A673 (cell line): ENCODE results near the gene DPF3. TPM values are rescaled to one million over a fixed set of nuclear protein-coding genes. Genes with fewer than 3 reads are reported as not detected.

Experiments
- BruUV-seq: library from RNA; stranded (reverse); fragments of 400-500 nt; replicated peaks from 2 replicates; lab custom pipeline; 2021; lab: Mats Ljungman, UMichigan
- CTCF ChIA-PET: fragments of 300-600 bp; sonication (Branson Sonifier 250); formaldehyde crosslinking; loops from one replicate; lab custom pipeline; 2022; ENCODE audit warnings: antibody characterized with exemption; lab: Charles Lee
- POLR2A ChIA-PET: fragments of 300-600 bp; sonication (Branson Sonifier 250); formaldehyde crosslinking; loops from one replicate; lab custom pipeline; 2022; ENCODE audit warnings: antibody characterized with exemption; ENCODE audit not compliant: low non-redundant PET; lab: Charles Lee
- DNase-seq: peaks from one replicate; pipeline ENCODE4 v3.0.0-alpha.2; 2015; ENCODE audit warnings: low spot score
- H3K27ac ChIP-seq: fragments of 200-600 bp; sonication (generic); 2 replicates; pipeline ENCODE4 v1.5.1; 2016; ENCODE audit warnings: mixed run types, low read depth, mild to moderate bottlenecking, mixed read lengths, antibody characterized with exemption, low read length; ENCODE audit not compliant: poor library complexity, severe bottlenecking
- H3K27me3 ChIP-seq: fragments of 200-600 bp; sonication (generic); replicated peaks from 2 replicates; pipeline ENCODE4 v1.6.1; 2017; ENCODE audit warnings: mixed run types, low read depth, mild to moderate bottlenecking, mixed read lengths, antibody characterized with exemption, low read length; ENCODE audit not compliant: insufficient read depth, poor library complexity
- H3K36me3 ChIP-seq: fragments of 200-600 bp; sonication (generic); 2 replicates; pipeline ENCODE4 v1.6.1; 2016; ENCODE audit warnings: mixed run types, mild to moderate bottlenecking, mixed read lengths, antibody characterized with exemption, low read length; ENCODE audit not compliant: insufficient read depth, poor library complexity, severe bottlenecking
- H3K4me1 ChIP-seq: fragments of 200-600 bp; sonication (generic); 2 replicates; pipeline ENCODE4 v1.6.1; 2017; ENCODE audit warnings: mixed run types, mild to moderate bottlenecking, mixed read lengths, antibody characterized with exemption, low read length; ENCODE audit not compliant: insufficient read depth, poor library complexity, severe bottlenecking
- H3K4me3 ChIP-seq: fragments of 200-600 bp; sonication (generic); 2 replicates; pipeline ENCODE4 v1.5.1; 2016; ENCODE audit warnings: low read depth, mixed run types, mild to moderate bottlenecking, mixed read lengths, low read length; ENCODE audit not compliant: poor library complexity, severe bottlenecking
- H3K9me3 ChIP-seq: fragments of 200-600 bp; sonication (generic); 2 replicates; pipeline ENCODE4 v1.6.1; 2016; ENCODE audit warnings: mixed run types, low read depth, mild to moderate bottlenecking, mixed read lengths, antibody characterized with exemption, low read length; ENCODE audit not compliant: poor library complexity, severe bottlenecking
- EZH2 ChIP-seq: fragments of 200-600 bp; sonication (generic); IDR thresholded peaks from 2 replicates; pipeline ENCODE4 v1.6.1; 2017; ENCODE audit warnings: borderline replicate concordance, low read depth, mild to moderate bottlenecking, mixed read lengths, antibody characterized with exemption, low read length; ENCODE audit not compliant: poor library complexity, severe bottlenecking
- intact Hi-C: fragments of 100-400 bp; cut with micrococcal nuclease; formaldehyde crosslinking; loops from one replicate; pipeline ENCODE4 v1.10.0; 2022; ENCODE audit not compliant: unreplicated experiment
- total RNA-seq: library from RNA; stranded (reverse); gene quantifications from 2 replicates; pipeline ENCODE4 v1.2.3, GENCODE V29; 2021
- TF ChIP-seq, protein P1 (sequence below): fragments of 300-800, 200-600 bp; sonication (generic); conservative IDR thresholded peaks from 2 replicates; pipeline ENCODE4 v1.5.1; 2017; ENCODE audit warnings: low read depth, mild to moderate bottlenecking, antibody characterized with exemption, low read length, moderate library complexity, mixed read lengths

Gene DPF3
- total RNA-seq, 1 experiment from 2014 or later: 15.7 TPM

GRCh38 chr14:72883961-72884360, 9.9 kb downstream of the DPF3 start:
- intact Hi-C loops: no loop called here
- H3K4me3 ChIP-seq: no peak overlapping the region
- no peaks in the 10 kb centered on the region for H3K9me3 ChIP-seq
- H3K27me3 ChIP-seq: no peaks in the 10 kb centered on the region
- TF ChIP-seq, protein P1, sequence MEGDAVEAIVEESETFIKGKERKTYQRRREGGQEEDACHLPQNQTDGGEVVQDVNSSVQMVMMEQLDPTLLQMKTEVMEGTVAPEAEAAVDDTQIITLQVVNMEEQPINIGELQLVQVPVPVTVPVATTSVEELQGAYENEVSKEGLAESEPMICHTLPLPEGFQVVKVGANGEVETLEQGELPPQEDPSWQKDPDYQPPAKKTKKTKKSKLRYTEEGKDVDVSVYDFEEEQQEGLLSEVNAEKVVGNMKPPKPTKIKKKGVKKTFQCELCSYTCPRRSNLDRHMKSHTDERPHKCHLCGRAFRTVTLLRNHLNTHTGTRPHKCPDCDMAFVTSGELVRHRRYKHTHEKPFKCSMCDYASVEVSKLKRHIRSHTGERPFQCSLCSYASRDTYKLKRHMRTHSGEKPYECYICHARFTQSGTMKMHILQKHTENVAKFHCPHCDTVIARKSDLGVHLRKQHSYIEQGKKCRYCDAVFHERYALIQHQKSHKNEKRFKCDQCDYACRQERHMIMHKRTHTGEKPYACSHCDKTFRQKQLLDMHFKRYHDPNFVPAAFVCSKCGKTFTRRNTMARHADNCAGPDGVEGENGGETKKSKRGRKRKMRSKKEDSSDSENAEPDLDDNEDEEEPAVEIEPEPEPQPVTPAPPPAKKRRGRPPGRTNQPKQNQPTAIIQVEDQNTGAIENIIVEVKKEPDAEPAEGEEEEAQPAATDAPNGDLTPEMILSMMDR: no peak
- TF ChIP-seq EZH2: no peak
- BruUV-seq: no TSS peak
- H3K36me3 ChIP-seq: no peaks in the 10 kb centered on the region
- DNase-seq: no peak
- no peak overlapping the region for H3K27ac ChIP-seq
- ChIA-PET CTCF (interaction anchor here (0.6 kb wide), 1 partner anchor 10 kb away, joined by 5 read pairs; the partner anchor contains the start of gene DPF3), POLR2A (no interaction called here)
- H3K4me1 ChIP-seq: peaks cover 16% of the 10 kb centered on the region

DNA sequence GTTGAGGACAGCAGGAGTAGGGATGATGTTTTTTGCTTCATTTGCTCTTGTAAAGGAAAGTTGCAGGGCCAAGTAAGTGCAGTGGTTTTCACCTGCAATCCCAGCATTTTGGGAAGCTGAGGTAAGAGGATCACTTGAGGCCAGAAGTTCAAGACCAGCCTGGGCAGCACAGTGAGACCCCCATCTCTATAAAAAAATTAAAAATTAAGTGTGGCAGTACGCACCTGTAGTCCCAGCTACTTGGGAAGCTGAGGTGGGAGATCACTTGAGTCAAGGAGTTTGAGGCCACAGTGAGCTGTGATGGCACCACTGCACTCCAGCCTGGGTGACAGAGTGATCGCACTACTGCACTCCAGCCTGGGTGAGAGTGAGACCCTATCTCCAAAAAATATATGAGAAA, 10.8 kb downstream of the DPF3 start:
- Histone ChIP-seq H3K4me3 (no peak overlapping the region), H3K27me3 (no peaks in the 10 kb centered on the region), H3K9me3 (no peaks in the 10 kb centered on the region), H3K36me3 (no peaks in the 10 kb centered on the region), H3K4me1 (peaks cover 7% of the 10 kb centered on the region), H3K27ac (no peak overlapping the region)
- BruUV-seq: no TSS peak
- intact Hi-C loops: no loop called here
- TF ChIP-seq, protein P1: no peak
- TF ChIP-seq EZH2: no peak
- DNase-seq: no peak
- ChIA-PET POLR2A (no interaction called here), CTCF (interaction anchor here (0.6 kb wide), 1 partner anchor 11 kb away, joined by 5 read pairs; the partner anchor contains the start of gene DPF3)

DNA sequence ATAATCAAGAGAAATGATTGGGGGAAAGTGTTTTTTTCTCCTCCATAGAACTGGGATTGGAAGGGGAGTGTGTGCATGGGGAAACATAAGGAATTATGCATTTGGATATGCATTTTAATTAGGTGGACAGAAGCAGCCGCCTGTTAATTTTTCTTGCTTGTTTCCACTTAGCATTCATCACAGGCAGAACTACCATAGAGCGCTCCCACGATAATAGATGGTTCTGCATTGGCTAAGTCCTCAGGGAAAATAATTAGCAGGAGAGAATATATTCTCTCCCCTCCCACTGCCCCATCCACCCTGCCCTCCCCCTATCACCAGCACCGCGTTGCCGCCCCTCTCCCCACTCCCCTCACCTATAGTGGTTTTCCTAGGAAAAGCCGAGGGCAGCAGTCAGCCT, 11.4 kb downstream of the DPF3 start:
- Histone ChIP-seq H3K4me3 (no peak overlapping the region), H3K4me1 (peaks cover under 1% of the 10 kb centered on the region), H3K27ac (no peak overlapping the region), H3K9me3 (no peaks in the 10 kb centered on the region), H3K36me3 (no peaks in the 10 kb centered on the region), H3K27me3 (no peaks in the 10 kb centered on the region)
- no peak for TF ChIP-seq EZH2
- TF ChIP-seq, protein P1: no peak
- no TSS peak for BruUV-seq
- intact Hi-C loops: no loop called here
- ChIA-PET POLR2A (no interaction called here), CTCF (no interaction called here)
- DNase-seq: no peak
